Left ventricle myocardium inferior (tissue), 1 donor: ENCODE measurements around the gene TEX11. TPM values are rescaled to one million over a fixed set of nuclear protein-coding genes. Genes with fewer than 3 reads are reported as not detected.
"Not testable (repeated sequence)": the region's sequence is repeated elsewhere in the genome, so short reads cannot be mapped to it uniquely, and the experiment has no call there.

Experiments used
- DNase-seq: peaks from one replicate; pipeline ENCODE4 v3.0.0-alpha.2; 2020
- H3K27ac ChIP-seq: fragments of 200-600 bp; replicated peaks from 2 replicates; pipeline ENCODE4 v1.8.0; 2021
- H3K27me3 ChIP-seq: fragments of 200-600 bp; 2 replicates; pipeline ENCODE4 v1.8.0; 2021; ENCODE audit warnings: low read depth
- H3K36me3 ChIP-seq: fragments of 200-600 bp; 2 replicates; pipeline ENCODE4 v1.8.0; 2021
- H3K4me1 ChIP-seq: fragments of 200-600 bp; 2 replicates; pipeline ENCODE4 v1.8.0; 2021
- H3K4me3 ChIP-seq: fragments of 200-600 bp; 2 replicates; pipeline ENCODE4 v1.8.0; 2021; ENCODE audit warnings: mild to moderate bottlenecking, moderate library complexity
- H3K9me3 ChIP-seq: fragments of 200-600 bp; replicated peaks from 2 replicates; pipeline ENCODE4 v1.8.0; 2021
- CTCF ChIP-seq: fragments of 200-600 bp; IDR thresholded peaks from 2 replicates; pipeline ENCODE4 v1.8.0; 2021; ENCODE audit warnings: antibody characterized with exemption, mild to moderate bottlenecking, borderline replicate concordance
- intact Hi-C: fragments of 100-400 bp; cut with micrococcal nuclease; formaldehyde crosslinking; loops from one replicate; pipeline ENCODE4 v1.11.0; 2022
- total RNA-seq: library from RNA; stranded (reverse); fragmentation: NEBNext Ultra II Directional; extraction: Animal tissue kit (Norgen Biotek cat#: 25700); gene quantifications from one replicate; pipeline ENCODE4 v1.2.1, GENCODE V29; 2021
- donor health status: DM: no; HTN: yes; CAD: no; lungs with severe emphysema.

Gene TEX11
- total RNA-seq, 1 donor from 2014 or later: not detected

- H3K4me1 ChIP-seq: no peaks in the 10 kb centered on the region
- no peak for DNase-seq
- no peaks in the 10 kb centered on the region for H3K36me3 ChIP-seq
- TF ChIP-seq CTCF: no peak
- no peaks in the 10 kb centered on the region for H3K9me3 ChIP-seq
- H3K27me3 ChIP-seq: no peaks in the 10 kb centered on the region
- no peak overlapping the region for H3K27ac ChIP-seq
- H3K4me3 ChIP-seq: no peak overlapping the region
- intact Hi-C loops: no loop called here
These were observed 380.7 kb downstream of the TEX11 start for GRCh38 chrX:70527610-70528345.

GRCh38 chrX:70527053-70527452, 381.5 kb downstream of the TEX11 start:
- H3K27ac ChIP-seq: no peak overlapping the region
- H3K4me1 ChIP-seq: no peaks in the 10 kb centered on the region
- intact Hi-C loops: no loop called here
- no peaks in the 10 kb centered on the region for H3K9me3 ChIP-seq
- DNase-seq: no peak
- no peak overlapping the region for H3K4me3 ChIP-seq
- TF ChIP-seq CTCF: no peak
- H3K27me3 ChIP-seq: no peaks in the 10 kb centered on the region
- no peaks in the 10 kb centered on the region for H3K36me3 ChIP-seq

GRCh38 chrX:70525733-70526132, 382.8 kb downstream of the TEX11 start:
- DNase-seq: no peak
- TF ChIP-seq CTCF: no peak
- no peaks in the 10 kb centered on the region for H3K36me3 ChIP-seq
- H3K9me3 ChIP-seq: no peaks in the 10 kb centered on the region
- intact Hi-C loops: no loop called here
- H3K4me3 ChIP-seq: no peak overlapping the region
- no peak overlapping the region for H3K27ac ChIP-seq
- H3K4me1 ChIP-seq: no peaks in the 10 kb centered on the region
- no peaks in the 10 kb centered on the region for H3K27me3 ChIP-seq

- H3K4me1 ChIP-seq, intact Hi-C loops, DNase-seq, H3K27ac ChIP-seq, H3K27me3 ChIP-seq, H3K9me3 ChIP-seq, H3K4me3 ChIP-seq, H3K36me3 ChIP-seq: not testable (repeated sequence)
These were observed 392.8 kb downstream of the TEX11 start for GRCh38 chrX:70515692-70516091.

GRCh38 chrX:70515270-70515669, 393.2 kb downstream of the TEX11 start:
- intact Hi-C loops, H3K9me3 ChIP-seq, H3K4me1 ChIP-seq, H3K27ac ChIP-seq, H3K4me3 ChIP-seq, H3K36me3 ChIP-seq, DNase-seq, H3K27me3 ChIP-seq: not testable (repeated sequence)

- intact Hi-C loops: no loop called here
These were observed 399.4 kb downstream of the TEX11 start for GRCh38 chrX:70509078-70509477.

More at GRCh38 chrX:70509078-70509477, 399.4 kb downstream of the TEX11 start:
- Histone ChIP-seq H3K4me3 (no peak overlapping the region), H3K27me3 (no peaks in the 10 kb centered on the region), H3K9me3 (no peaks in the 10 kb centered on the region), H3K27ac (no peak overlapping the region), H3K36me3 (no peaks in the 10 kb centered on the region), H3K4me1 (no peaks in the 10 kb centered on the region)
- no peak for DNase-seq
- no peak for TF ChIP-seq CTCF
